Tibial nerve (tissue), 4 donors: ENCODE results near the gene KBTBD2. TPM values are rescaled to one million over a fixed set of nuclear protein-coding genes. Genes with fewer than 3 reads are reported as not detected.
A peak's percentile ranks its signal among the peaks of the same experiment; 100 is the strongest.
"Not testable (repeated sequence)": the region's sequence is repeated elsewhere in the genome, so short reads cannot be mapped to it uniquely, and the experiment has no call there.

Source experiments
- DNase-seq, 2 donors: peaks; one replicate each; pipeline ENCODE4 v3.0.0-alpha.2; 2019; ENCODE audit warnings: low spot score in 2 of 2
- H3K27ac ChIP-seq, 4 donors: fragments of 200-600 bp; sonication (generic) in 3 of 4; one replicate each; pipeline ENCODE4 v1.5.1; 2017 to 2019; ENCODE audit warnings: mild to moderate bottlenecking in 1 of 4
- H3K27me3 ChIP-seq, 2 donors: fragments of 200-600 bp; sonication (generic) in 1 of 2; one replicate each; pipeline versions ENCODE4 v1.5.1 to v1.6.0; 2017 to 2019
- H3K36me3 ChIP-seq, 3 donors: fragments of 200-600 bp; sonication (generic); one replicate each; pipeline ENCODE4 v1.5.1; 2018 to 2019
- H3K4me1 ChIP-seq, 4 donors: fragments of 200-600 bp; sonication (generic) in 3 of 4; one replicate each; pipeline ENCODE4 v1.5.1; 2017 to 2019
- H3K4me3 ChIP-seq, 4 donors: fragments of 200-600 bp; sonication (generic) in 3 of 4; one replicate each; pipeline ENCODE4 v1.5.1; 2017 to 2019; ENCODE audit warnings: mild to moderate bottlenecking in 1 of 4, moderate library complexity in 1 of 4
- H3K9me3 ChIP-seq, 4 donors: fragments of 200-600 bp; sonication (generic) in 3 of 4; one replicate each; pipeline ENCODE4 v1.5.1; 2017 to 2019
- CTCF ChIP-seq, 5 experiments: fragments of 200-600 bp in 3 of 5; fragments of 450-650 bp in 2 of 5; sonication (generic) in 3 of 5; IDR thresholded peaks; one replicate each; pipeline ENCODE4 v1.5.1; 2016 to 2019; ENCODE audit warnings: antibody characterized with exemption in 5 of 5, mild to moderate bottlenecking in 3 of 5, moderate library complexity in 2 of 5
- EP300 ChIP-seq, 2 donors: sonication (generic); formaldehyde crosslinking; IDR thresholded peaks; one replicate each; pipeline ENCODE4 v1.6.1; 2017; ENCODE audit warnings: antibody characterized with exemption in 2 of 2, mild to moderate bottlenecking in 1 of 2
- POLR2A ChIP-seq, 2 donors: fragments of 450-650 bp; IDR thresholded peaks; one replicate each; pipeline ENCODE4 v1.6.1; 2017; ENCODE audit warnings: antibody characterized with exemption in 2 of 2, mild to moderate bottlenecking in 2 of 2, moderate library complexity in 2 of 2
- WGBS, 2 donors: methylation state at CpG; one replicate each; pipeline ENCODE4 v1.1.5; 2018; 5-methylcytosine and 5-hydroxymethylcytosine counted together
- total RNA-seq, 4 donors: library from RNA; depleted of rRNA; stranded (reverse); fragments of >200 nt; gene quantifications; one replicate each; pipeline ENCODE4 v1.1.0, GENCODE V29; 2016

The KBTBD2 gene
- total RNA-seq, 4 donors from 2014 or later: 29.1 to 46.7 (median 42.7) TPM

- no peak for DNase-seq
- Histone ChIP-seq H3K4me1 (peaks cover 0 to 8% (median 0%) of the 10 kb centered on the region in 4 donors), H3K36me3 (no peaks in the 10 kb centered on the region), H3K27me3 (no peaks in the 10 kb centered on the region), H3K9me3 (no peaks in the 10 kb centered on the region), H3K27ac (no peak overlapping the region), H3K4me3 (no peak overlapping the region)
- no peak for TF ChIP-seq EP300 (IDR thresholded peaks at IDR 0.05)
- TF ChIP-seq CTCF (IDR thresholded peaks at IDR 0.05): no peak
- TF ChIP-seq POLR2A (IDR thresholded peaks at IDR 0.05): no peak
- 93 to 97% methylated on average over 7 of the region's 7 CpGs for WGBS, 2 donors
Measured at GRCh38 chr7:32901629-32902028, 10.1 kb upstream of the KBTBD2 start.

GRCh38 chr7:32900433-32900995, 9.0 kb upstream of the KBTBD2 start:
- WGBS, 2 donors: 90 to 95% methylated on average over 4 of the region's 4 CpGs
- TF ChIP-seq POLR2A (IDR thresholded peaks at IDR 0.05) (no peak), EP300 (IDR thresholded peaks at IDR 0.05) (no peak), CTCF (IDR thresholded peaks at IDR 0.05) (no peak)
- Histone ChIP-seq H3K9me3 (no peaks in the 10 kb centered on the region), H3K27ac (no peak overlapping the region), H3K4me3 (no peak overlapping the region), H3K27me3 (no peaks in the 10 kb centered on the region), H3K36me3 (no peaks in the 10 kb centered on the region), H3K4me1 (peaks cover 0 to 7% (median 0%) of the 10 kb centered on the region in 4 donors)
- DNase-seq: no peak

- H3K9me3 ChIP-seq, H3K27ac ChIP-seq, H3K4me3 ChIP-seq, H3K36me3 ChIP-seq, DNase-seq, H3K27me3 ChIP-seq: not testable (repeated sequence)
- 86 to 96% methylated on average over 6 of the region's 6 CpGs for WGBS, 2 donors
- peaks cover 0 to 12% (median 6%) of the 10 kb centered on the region in 4 donors for H3K4me1 ChIP-seq
Measured at GRCh38 chr7:32897376-32897775, 5.8 kb upstream of the KBTBD2 start.

GRCh38 chr7:32896564-32897347, 5.2 kb upstream of the KBTBD2 start:
- Histone ChIP-seq H3K36me3 (no peaks in the 10 kb centered on the region), H3K27me3 (no peaks in the 10 kb centered on the region), H3K4me1 (peaks cover 0 to 12% (median 6%) of the 10 kb centered on the region in 4 donors), H3K4me3 (no peak overlapping the region), H3K27ac (no peak overlapping the region), H3K9me3 (no peaks in the 10 kb centered on the region)
- 83 to 89% methylated on average over 6 of the region's 6 CpGs for WGBS, 2 donors
- no peak for TF ChIP-seq EP300 (IDR thresholded peaks at IDR 0.05)
- no peak for DNase-seq

- Histone ChIP-seq H3K9me3 (no peaks in the 10 kb centered on the region), H3K4me3 (no peak overlapping the region), H3K4me1 (peaks cover 0 to 21% (median 12%) of the 10 kb centered on the region in 4 donors), H3K27ac (peak overlapping the region in 1 of 4 donors; percentile 94), H3K27me3 (no peaks in the 10 kb centered on the region), H3K36me3 (no peaks in the 10 kb centered on the region)
- WGBS, 2 donors: 92 to 93% methylated on average over 4 of the region's 4 CpGs
- TF ChIP-seq CTCF (IDR thresholded peaks at IDR 0.05): no peak
- no peak for DNase-seq
Measured at GRCh38 chr7:32894171-32894570, 2.6 kb upstream of the KBTBD2 start.

- no peak overlapping the region for H3K4me3 ChIP-seq
- no peaks in the 10 kb centered on the region for H3K36me3 ChIP-seq
- no peak for DNase-seq
- TF ChIP-seq CTCF (IDR thresholded peaks at IDR 0.05): no peak
- TF ChIP-seq POLR2A (IDR thresholded peaks at IDR 0.05): no peak
- no peak for TF ChIP-seq EP300 (IDR thresholded peaks at IDR 0.05)
- H3K4me1 ChIP-seq: peaks cover 0 to 25% (median 16%) of the 10 kb centered on the region in 4 donors
- WGBS, 2 donors: 93 to 96% methylated on average over 3 of the region's 3 CpGs
- peak overlapping the region in 2 of 4 donors; percentile 94 to 99 for H3K27ac ChIP-seq
- no peaks in the 10 kb centered on the region for H3K9me3 ChIP-seq
- H3K27me3 ChIP-seq: no peaks in the 10 kb centered on the region
Measured at GRCh38 chr7:32893722-32894121, 2.2 kb upstream of the KBTBD2 start.
